ENCODE data around the gene KLHL17.
A peak's percentile ranks its signal among the peaks of the same experiment; 100 is the strongest.

DNA sequence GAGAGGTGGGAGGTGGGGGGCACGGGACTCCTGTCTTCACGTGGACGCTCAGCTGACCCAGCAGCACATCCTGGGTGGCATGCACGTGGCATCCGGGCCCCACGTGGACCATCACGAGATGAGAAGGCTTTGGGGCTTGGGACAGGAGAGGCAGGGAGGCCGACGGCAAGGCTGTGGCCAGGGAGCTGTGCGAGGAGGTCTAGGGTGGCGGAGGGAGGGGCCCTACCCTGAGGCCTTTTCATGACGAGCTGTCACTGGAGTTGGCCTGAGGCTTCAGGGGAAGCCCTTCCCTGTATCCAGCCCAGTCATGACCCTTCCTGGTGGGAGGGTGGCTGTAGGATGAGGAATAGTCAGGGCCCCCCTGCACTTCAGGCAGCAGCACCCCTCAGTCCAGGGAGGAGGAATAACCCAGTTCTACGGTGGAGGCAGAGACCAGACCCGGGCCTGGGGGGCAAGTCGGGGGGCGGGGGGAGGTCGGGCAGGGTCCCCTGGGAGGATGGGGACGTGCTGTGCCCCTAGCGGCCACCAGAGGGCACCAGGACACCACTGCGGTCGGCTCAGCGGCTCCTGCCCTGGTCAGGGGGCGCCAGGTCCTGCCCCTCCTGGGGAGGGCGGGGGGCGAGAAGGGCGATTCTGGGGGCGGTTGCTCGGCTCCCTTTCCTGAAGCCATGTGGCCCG is 23.6 kb downstream of the KLHL17 start:
- TF ChIP-seq CTCF (IDR thresholded peaks at IDR 0.05 in 4 of 5, conservative IDR thresholded peaks at IDR 0.05 in 1 of 5) (peak; percentile 49 to 99 (median 75)), POLR2A (IDR thresholded peaks at IDR 0.05) (no peak)
